Neuron (in vitro differentiated cells): Measurements from ENCODE around the gene SDK1.

ENCODE experiments used
- H2AFZ ChIP-seq: one replicate; pipeline ENCODE4 v1.6.1; 2013; ENCODE audit warnings: low read depth, mild to moderate bottlenecking, inconsistent platforms, low read length, moderate library complexity
- H3K27me3 ChIP-seq: one replicate; pipeline ENCODE4 v1.6.1; 2013; ENCODE audit warnings: low read length; ENCODE audit not compliant: insufficient read depth
- H3K36me3 ChIP-seq: one replicate; pipeline ENCODE4 v1.6.1; 2013; ENCODE audit warnings: low read length; ENCODE audit not compliant: insufficient read depth
- H3K4me1 ChIP-seq: one replicate; pipeline ENCODE4 v1.6.1; 2013; ENCODE audit warnings: low read length; ENCODE audit not compliant: insufficient read depth
- H3K4me3 ChIP-seq: 2 replicates; pipeline ENCODE4 v1.5.1; 2013; ENCODE audit warnings: mild to moderate bottlenecking, low read length, moderate library complexity
- H3K9me3 ChIP-seq: one replicate; pipeline ENCODE4 v1.6.1; 2013; ENCODE audit warnings: low read length

Gene SDK1

DNA sequence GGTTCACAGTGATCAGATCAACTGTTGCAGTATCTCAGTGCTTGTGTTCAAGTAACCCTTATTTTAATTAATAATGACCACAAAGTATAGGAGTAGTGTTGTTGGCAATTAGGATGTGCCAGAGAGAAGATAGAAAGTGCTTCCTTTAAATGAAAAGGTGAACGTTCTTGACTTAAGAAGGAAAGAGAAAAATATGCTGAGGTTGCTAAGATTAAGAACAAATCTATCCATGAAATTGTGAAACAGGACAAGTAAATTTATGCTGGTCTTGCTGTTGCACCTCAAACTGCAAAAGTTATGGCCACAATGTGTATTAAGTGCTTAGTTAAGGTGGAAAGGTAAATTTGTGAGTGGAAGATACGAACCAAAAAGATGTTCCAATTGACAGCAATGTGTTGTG lies 139.5 kb downstream of the SDK1 start:
- H3K27me3 ChIP-seq, result no peaks in the 10 kb centered on the region
- no peaks in the 10 kb centered on the region for H3K36me3 ChIP-seq
- no peak overlapping the region for H2AFZ ChIP-seq
- no peaks in the 10 kb centered on the region for H3K4me1 ChIP-seq
- no peak overlapping the region for H3K4me3 ChIP-seq
- no peaks in the 10 kb centered on the region for H3K9me3 ChIP-seq

DNA sequence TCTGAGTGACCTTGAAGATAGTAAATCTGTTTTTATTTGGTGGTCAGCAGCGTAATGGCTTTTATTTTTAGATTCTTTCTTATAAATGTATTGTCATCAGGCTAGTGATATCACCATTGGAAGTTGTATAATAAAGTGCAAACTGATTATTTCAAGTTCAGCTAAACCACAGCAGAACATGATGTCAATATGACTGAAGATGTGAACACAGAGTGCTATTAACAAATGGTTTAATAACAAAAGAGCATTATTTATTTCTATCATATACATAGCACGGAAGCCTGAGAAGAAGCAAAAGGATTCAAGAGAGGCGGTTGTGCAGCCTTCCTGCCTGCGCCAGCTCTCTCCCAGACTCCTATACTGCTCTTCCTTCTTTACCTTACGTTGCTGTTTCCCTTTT lies 142.7 kb downstream of the SDK1 start:
- H2AFZ ChIP-seq, result no peak overlapping the region
- no peak overlapping the region for H3K4me3 ChIP-seq
- no peaks in the 10 kb centered on the region for H3K27me3 ChIP-seq
- no peaks in the 10 kb centered on the region for H3K36me3 ChIP-seq
- H3K9me3 ChIP-seq, result peaks cover 6% of the 10 kb centered on the region
- H3K4me1 ChIP-seq, result no peaks in the 10 kb centered on the region

DNA sequence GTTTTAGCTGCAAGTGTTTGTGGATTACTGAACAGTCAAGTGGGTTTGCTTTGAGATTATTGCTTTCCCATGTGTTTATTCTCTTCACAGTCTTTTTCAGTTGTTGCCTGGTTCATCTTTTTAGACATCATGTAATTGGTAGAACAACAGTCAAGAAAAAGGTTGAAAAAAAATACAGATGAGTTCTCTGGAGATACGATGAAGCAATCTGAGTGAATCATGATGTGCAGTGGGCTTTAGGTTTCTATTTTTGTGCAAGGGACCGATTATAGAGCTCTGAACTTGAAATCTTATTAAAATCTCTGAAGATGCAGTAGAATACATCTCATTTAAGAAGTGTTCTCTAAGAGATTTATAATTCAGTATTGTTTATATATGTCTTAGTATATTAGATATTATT lies 145.7 kb downstream of the SDK1 start:
- no peak overlapping the region for H3K4me3 ChIP-seq
- H3K36me3 ChIP-seq, result no peaks in the 10 kb centered on the region
- no peaks in the 10 kb centered on the region for H3K27me3 ChIP-seq
- H2AFZ ChIP-seq, result no peak overlapping the region
- no peaks in the 10 kb centered on the region for H3K4me1 ChIP-seq
- peaks cover 6% of the 10 kb centered on the region for H3K9me3 ChIP-seq

DNA sequence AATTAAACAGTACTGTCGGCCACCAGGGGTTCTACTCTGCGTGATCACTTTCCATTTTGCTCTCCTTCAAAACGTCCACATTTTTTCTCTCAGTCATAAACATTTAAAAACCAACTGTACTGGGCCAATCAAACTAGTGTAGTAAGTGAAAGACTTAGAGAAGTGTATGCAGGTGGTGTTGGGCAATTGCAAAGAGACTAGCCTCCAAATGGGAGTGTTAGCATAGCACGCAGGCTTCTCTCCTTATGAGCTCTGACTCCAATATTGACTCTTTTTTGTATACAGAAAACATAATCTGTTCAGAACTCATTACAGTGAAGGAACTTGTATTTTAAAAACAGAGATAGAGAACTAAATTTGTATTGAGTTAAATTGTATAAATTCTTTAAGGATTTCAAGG lies 150.6 kb downstream of the SDK1 start:
- H3K4me3 ChIP-seq, result no peak overlapping the region
- H3K4me1 ChIP-seq, result peaks cover 17% of the 10 kb centered on the region

DNA sequence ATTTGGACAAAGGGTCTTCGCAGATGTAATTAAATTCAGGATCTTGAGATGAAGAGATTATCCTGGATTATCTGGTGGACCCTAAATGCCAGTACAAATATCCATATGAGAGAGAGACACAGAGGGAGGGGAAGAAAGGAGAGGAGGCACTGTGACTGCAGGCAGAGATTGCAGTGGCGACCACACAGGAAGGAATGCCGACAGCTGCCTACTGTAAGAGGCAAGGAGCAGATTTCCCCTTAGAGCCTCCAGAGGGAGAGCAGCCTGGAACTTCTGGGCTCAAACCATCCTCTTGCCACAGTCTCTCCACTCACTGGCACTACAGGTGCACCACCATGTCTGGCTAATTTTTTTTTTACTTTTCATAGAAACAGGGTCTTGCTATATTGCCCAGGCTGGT lies 152.3 kb downstream of the SDK1 start:
- Histone ChIP-seq H2AFZ (no peak overlapping the region), H3K4me1 (peaks cover 21% of the 10 kb centered on the region), H3K4me3 (no peak overlapping the region), H3K9me3 (peaks cover 2% of the 10 kb centered on the region), H3K36me3 (no peaks in the 10 kb centered on the region), H3K27me3 (no peaks in the 10 kb centered on the region)

More for the DNA sequence above, 150.6 kb downstream of the SDK1 start:
- Histone ChIP-seq H2AFZ (no peak overlapping the region), H3K36me3 (no peaks in the 10 kb centered on the region), H3K9me3 (peaks cover 2% of the 10 kb centered on the region), H3K27me3 (no peaks in the 10 kb centered on the region)

DNA sequence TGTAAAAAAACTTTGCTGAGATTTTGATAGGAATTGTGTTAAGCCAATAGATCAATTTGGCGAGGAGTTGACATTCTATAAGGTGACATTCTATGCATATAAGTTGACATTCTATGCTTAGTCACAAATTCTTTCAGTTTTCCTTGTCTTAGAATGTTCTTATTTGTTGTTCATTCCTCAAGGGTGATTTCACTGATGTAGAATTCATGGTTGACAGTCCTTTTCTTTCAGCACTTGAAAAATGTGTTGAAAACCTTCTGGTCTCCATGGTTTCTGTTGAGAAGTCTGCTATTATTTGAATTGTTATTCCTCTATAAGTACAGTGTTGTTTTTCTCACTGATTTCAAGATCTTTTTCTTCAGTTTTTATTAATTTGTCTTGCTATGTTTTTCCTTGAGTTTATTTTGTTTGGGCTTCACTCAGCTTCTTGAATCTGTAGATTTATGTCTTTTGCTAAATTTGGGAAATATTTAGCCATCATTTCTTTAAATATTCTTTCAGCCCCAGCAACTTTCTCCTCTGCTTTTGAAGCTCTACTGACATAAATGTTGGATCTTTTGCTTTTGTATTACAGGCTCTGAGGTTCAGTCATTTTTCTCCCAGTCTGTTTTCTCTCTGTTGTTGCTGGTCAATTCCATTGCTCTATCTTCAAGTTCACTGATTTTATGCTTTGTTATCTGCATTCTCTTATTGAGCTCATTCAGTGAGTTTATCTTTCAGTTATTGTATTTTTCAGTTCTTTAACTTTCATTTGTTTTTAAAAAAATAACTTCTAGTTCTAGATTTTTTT lies 154.9 kb downstream of the SDK1 start:
- Histone ChIP-seq H3K9me3 (peaks cover 2% of the 10 kb centered on the region), H3K36me3 (no peaks in the 10 kb centered on the region), H3K4me3 (no peak overlapping the region), H2AFZ (no peak overlapping the region), H3K27me3 (no peaks in the 10 kb centered on the region), H3K4me1 (peaks cover 21% of the 10 kb centered on the region)

DNA sequence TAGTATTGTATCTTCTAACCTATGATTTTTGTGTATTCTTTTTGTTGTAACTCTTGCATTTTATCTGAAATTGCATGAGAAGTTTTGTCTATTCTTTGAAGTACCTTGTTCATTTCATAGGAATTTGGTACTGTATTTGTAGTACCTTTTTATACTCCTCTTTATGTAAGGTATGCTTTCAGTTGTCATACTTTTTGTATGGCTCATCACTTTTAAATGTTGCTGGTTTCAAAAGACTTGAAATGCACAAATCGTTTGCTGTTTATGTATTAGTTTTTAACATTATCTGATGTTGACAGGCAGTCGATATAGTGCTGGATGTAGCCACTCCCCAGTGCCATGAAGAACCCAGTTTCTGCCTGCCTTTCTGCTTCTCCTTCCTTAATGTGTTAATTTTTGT lies 158.1 kb downstream of the SDK1 start:
- H2AFZ ChIP-seq, result no peak overlapping the region
- H3K27me3 ChIP-seq, result no peaks in the 10 kb centered on the region
- H3K36me3 ChIP-seq, result no peaks in the 10 kb centered on the region
- peaks cover 25% of the 10 kb centered on the region for H3K4me1 ChIP-seq
- no peak overlapping the region for H3K4me3 ChIP-seq
- H3K9me3 ChIP-seq, result peaks cover 4% of the 10 kb centered on the region

DNA sequence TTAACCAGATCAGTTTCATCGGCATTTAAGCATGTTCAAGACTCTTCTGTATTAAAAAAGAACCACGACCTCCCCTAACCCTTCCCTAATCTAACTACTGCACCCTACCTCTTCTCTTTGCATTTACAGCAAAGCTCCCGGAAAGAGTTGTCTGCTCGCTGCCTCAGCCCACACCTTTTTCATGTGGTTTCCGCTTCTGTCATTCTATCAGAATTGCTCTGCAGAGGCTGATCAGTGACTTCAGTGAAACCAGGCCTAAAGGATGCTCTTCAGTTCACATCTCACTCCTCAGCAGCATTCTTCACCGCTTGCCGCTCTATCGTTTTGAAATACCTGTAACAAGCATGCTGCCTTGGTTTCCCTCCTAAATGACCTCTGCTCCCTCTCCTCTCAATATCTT lies 160.9 kb downstream of the SDK1 start:
- no peaks in the 10 kb centered on the region for H3K36me3 ChIP-seq
- no peak overlapping the region for H3K4me3 ChIP-seq
- H3K9me3 ChIP-seq, result peaks cover 4% of the 10 kb centered on the region
- no peaks in the 10 kb centered on the region for H3K27me3 ChIP-seq
- H3K4me1 ChIP-seq, result peaks cover 6% of the 10 kb centered on the region
- no peak overlapping the region for H2AFZ ChIP-seq

DNA sequence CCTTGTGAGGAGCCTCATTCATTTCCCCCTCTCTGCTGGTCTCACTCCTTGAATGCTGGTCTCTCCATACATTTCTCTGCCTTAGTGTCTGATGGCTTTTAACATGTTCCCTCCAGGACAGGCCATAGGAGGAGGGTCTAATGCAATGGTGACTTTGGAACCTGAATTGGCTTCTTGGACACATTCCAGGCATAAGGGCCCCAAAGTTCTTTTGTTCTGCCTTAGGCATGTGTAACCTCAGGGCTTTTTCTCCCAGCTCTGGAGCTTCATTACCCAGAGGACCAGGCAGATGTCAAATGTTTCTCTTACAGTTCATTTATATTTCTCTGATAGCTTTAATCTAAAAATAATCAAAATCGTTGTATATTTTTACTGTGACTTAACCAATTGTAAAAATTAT lies 162.6 kb downstream of the SDK1 start:
- no peaks in the 10 kb centered on the region for H3K36me3 ChIP-seq
- H3K27me3 ChIP-seq, result no peaks in the 10 kb centered on the region
- H3K4me1 ChIP-seq, result peaks cover 4% of the 10 kb centered on the region
- H2AFZ ChIP-seq, result no peak overlapping the region
- H3K9me3 ChIP-seq, result peaks cover 2% of the 10 kb centered on the region
- no peak overlapping the region for H3K4me3 ChIP-seq

DNA sequence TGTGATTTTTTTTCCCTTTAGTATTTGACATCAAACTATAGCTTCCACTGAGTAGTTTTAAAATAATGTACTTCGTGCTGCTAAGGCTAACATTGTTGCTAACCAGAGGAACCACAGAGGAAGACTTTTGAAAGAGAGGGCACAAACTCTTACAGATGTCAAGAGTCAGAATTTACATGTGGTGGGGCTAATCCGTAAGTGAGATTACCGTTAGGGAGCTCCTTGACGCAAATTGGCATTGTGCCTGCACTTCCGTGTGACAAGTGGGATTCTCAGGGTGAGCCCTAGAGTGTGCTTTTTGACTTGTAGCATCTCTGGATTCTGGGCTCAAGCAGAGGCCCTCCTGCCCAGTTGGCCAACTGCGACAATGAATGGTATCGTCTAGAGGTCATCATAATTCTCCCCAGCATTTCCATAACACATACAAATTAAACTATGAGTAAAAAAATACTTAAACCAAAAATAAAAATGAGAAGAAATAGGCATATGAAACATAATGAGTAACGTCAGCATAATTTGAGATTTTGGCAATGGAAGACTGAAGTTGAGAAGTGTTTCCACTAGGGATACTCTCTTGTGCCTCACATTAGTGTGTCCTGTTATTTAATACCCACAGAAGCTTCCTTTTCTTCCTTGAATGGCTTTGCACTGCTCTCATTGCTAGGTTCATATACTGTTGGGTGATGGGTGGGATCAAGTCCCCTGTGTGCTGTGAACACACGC lies 164.0 kb downstream of the SDK1 start:
- H3K4me1 ChIP-seq, result peaks cover 4% of the 10 kb centered on the region
- H3K36me3 ChIP-seq, result no peaks in the 10 kb centered on the region
- peaks cover 2% of the 10 kb centered on the region for H3K9me3 ChIP-seq
- no peaks in the 10 kb centered on the region for H3K27me3 ChIP-seq
- H2AFZ ChIP-seq, result no peak overlapping the region
- no peak overlapping the region for H3K4me3 ChIP-seq

DNA sequence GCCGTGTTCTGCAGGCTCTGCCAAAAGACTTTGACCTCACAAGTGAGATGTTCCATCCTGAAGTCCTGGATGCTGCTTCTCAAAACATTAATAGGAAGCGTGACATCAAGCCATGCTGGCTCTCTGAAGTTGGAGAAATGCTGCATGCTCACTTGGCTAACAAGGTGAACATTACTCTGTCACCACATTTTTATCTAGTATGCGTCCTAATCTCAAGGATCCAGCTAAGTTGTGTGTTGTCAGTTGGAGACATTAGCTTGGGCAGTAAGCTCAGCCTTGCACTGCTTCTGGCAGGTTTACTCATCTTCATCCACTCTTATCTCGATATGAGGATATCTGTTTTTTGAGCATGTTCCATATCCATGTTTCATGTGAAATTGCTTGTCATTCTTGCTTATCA lies 165.2 kb downstream of the SDK1 start:
- Histone ChIP-seq H3K36me3 (no peaks in the 10 kb centered on the region), H3K27me3 (no peaks in the 10 kb centered on the region), H3K4me1 (peaks cover 4% of the 10 kb centered on the region), H3K4me3 (no peak overlapping the region), H2AFZ (no peak overlapping the region), H3K9me3 (peaks cover 2% of the 10 kb centered on the region)

DNA sequence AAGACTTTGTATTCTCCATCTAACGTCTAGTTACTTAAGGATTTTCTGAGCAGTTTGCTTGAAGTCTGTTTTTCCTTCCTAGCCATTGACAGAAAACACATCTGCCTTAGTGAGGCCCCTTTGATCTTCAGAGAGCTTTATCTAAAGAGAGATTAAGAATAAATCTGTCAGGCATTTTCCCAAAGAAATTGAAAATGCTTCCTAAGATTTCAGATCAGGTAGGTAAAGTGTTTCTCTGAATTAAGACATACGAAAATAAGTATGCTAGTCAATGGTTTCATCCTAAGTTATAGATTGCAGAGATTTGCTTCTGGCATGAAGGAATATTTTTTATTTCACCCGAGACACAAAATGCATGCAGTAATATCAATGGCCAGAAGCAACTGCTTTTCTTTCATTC lies 168.6 kb downstream of the SDK1 start:
- no peaks in the 10 kb centered on the region for H3K9me3 ChIP-seq
- no peak overlapping the region for H2AFZ ChIP-seq
- no peak overlapping the region for H3K4me3 ChIP-seq
- H3K4me1 ChIP-seq, result peaks cover 5% of the 10 kb centered on the region
- no peaks in the 10 kb centered on the region for H3K27me3 ChIP-seq
- H3K36me3 ChIP-seq, result no peaks in the 10 kb centered on the region

DNA sequence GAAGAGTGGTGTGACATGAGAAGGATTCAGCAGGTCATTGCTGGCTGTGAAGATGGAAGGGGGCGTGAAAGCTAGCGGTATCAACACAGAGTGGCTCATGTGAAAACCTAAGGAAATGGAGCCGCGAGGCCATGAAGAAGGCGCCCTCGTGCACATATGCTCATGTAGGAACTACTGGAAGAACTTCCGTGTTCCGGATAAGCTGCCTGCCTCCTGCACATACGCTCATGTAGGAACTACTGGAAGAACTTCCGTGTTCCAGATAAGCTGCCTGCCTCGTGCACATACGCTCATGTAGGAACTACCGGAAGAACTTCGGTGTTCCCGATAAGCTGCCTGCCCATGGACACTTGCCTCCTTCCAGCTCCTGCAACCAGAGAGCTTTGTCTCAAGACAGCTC lies 179.1 kb downstream of the SDK1 start:
- no peak overlapping the region for H3K4me3 ChIP-seq
- no peaks in the 10 kb centered on the region for H3K4me1 ChIP-seq
- H3K27me3 ChIP-seq, result no peaks in the 10 kb centered on the region
- no peaks in the 10 kb centered on the region for H3K9me3 ChIP-seq
- H3K36me3 ChIP-seq, result no peaks in the 10 kb centered on the region
- no peak overlapping the region for H2AFZ ChIP-seq
